B cell (primary cell): Measurements from ENCODE around the gene STBD1.

Experiments
- EZH2 ChIP-seq: IDR thresholded peaks from 2 replicates; pipeline ENCODE4 v1.6.1; 2012; ENCODE audit warnings: borderline replicate concordance, low read depth, mild to moderate bottlenecking, moderate library complexity, low read length; ENCODE audit not compliant: insufficient read depth, poor library complexity, severe bottlenecking
- TF ChIP-seq, protein P1 (sequence below): fragments of 200-600 bp; IDR thresholded peaks from one replicate; pipeline ENCODE4 v1.8.0; 2022; ENCODE audit warnings: antibody characterized with exemption, mild to moderate bottlenecking

DNA sequence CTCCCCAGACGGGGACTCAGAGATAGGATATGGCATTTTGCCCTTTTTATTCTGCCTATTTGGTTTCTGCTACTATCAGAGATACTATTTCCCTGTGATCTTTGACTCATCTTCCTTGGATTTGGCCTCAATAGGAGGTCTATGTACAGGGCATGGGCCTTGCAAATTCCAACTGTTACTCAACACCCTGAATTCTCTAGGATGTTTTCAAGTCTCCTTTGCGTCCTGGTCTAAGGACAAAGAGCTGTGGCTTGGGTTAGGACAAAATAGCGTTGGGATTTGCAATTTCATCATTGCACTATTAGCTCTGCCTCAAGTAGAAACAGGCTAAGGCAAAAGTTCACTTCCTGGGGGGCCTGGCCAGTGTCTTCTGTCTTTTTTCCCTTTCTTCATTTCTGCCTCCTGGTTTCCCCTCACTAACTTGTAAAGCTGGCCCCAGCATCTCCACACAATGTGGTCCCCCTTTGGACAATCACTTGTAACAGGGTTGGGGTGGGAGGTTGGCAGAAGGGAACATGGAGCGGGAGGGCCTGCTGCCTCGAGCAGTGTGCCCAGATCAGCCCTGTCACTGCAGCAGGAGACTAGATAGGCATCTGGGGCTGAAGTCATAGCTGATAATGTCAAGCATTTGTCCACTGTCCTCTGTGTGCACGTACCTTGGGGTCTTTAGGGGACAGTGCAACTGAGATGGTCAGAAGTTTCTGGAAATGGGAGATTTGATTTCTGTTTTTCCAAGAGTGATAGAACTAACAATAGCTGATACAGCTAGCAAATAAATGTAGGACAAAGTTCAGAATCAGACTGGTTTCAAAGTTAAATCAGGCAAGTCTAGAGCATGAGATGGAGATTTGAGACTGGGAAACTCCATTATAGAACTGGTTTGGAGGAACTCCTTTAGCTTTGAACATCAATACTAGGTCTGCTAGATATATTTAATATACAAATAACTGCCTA is 25.8 kb upstream of the STBD1 start:
- TF ChIP-seq, protein P1, sequence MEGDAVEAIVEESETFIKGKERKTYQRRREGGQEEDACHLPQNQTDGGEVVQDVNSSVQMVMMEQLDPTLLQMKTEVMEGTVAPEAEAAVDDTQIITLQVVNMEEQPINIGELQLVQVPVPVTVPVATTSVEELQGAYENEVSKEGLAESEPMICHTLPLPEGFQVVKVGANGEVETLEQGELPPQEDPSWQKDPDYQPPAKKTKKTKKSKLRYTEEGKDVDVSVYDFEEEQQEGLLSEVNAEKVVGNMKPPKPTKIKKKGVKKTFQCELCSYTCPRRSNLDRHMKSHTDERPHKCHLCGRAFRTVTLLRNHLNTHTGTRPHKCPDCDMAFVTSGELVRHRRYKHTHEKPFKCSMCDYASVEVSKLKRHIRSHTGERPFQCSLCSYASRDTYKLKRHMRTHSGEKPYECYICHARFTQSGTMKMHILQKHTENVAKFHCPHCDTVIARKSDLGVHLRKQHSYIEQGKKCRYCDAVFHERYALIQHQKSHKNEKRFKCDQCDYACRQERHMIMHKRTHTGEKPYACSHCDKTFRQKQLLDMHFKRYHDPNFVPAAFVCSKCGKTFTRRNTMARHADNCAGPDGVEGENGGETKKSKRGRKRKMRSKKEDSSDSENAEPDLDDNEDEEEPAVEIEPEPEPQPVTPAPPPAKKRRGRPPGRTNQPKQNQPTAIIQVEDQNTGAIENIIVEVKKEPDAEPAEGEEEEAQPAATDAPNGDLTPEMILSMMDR = no peak
- TF ChIP-seq EZH2 = no peak
